ENCODE results near the gene ZNF333. TPM values are rescaled to one million over a fixed set of nuclear protein-coding genes. Genes with fewer than 3 reads are reported as not detected.
"Not testable (repeated sequence)": the region's sequence is repeated elsewhere in the genome, so short reads cannot be mapped to it uniquely, and the experiment has no call there.

ZNF333 gene
- total and polyA plus RNA-seq, 2 of the 4 experiments (the other 2 are of a cell fraction): 9.8 to 15.1 TPM

GRCh38 chr19:14774373-14774772 lies 84.5 kb downstream of the ZNF333 start:
- POLR2A ChIA-PET (ENCODE audit: unreplicated experiment): no interaction called here
- WGBS, 2 experiments (ENCODE audit: extremely low coverage in 2 of 2, insufficient read length in 1 of 2): no CpG with 5 or more reads among the region's 10 CpGs
- Histone ChIP-seq H2BK15ac (ENCODE audit: low read depth, low read length) (no peak overlapping the region), H2BK20ac (ENCODE audit: low read depth, low read length) (no peak overlapping the region), H3K14ac (replicated peaks; ENCODE audit: low read depth, low read length) (no peak overlapping the region), H3K9me3 (ENCODE audit: control insufficient read depth, insufficient read depth, low read length) (peaks cover 5% of the 10 kb centered on the region), H4K20me1 (ENCODE audit: insufficient read depth, low read length) (no peaks in the 10 kb centered on the region), H3K27me3 (ENCODE audit: control insufficient read depth, insufficient read depth, low read length) (no peaks in the 10 kb centered on the region), H2BK5ac (ENCODE audit: low read depth, low read length, poor library complexity, severe bottlenecking) (no peak overlapping the region), H4K91ac (ENCODE audit: insufficient read depth, low read depth, low read length) (no peak overlapping the region), H3K4ac (ENCODE audit: low read depth, low read length) (no peak overlapping the region), H2AFZ (replicated peaks; ENCODE audit: low read length, poor library complexity) (no peak overlapping the region), H3K4me1 (ENCODE audit: control insufficient read depth, insufficient read depth, low read length) (no peaks in the 10 kb centered on the region), H4K8ac (ENCODE audit: low read depth in 2 of 2, low read length in 2 of 2) (no peak overlapping the region), H3K4me3 (ENCODE audit: insufficient read depth, low read depth, low read length) (no peak overlapping the region), H3K36me3 (ENCODE audit: control insufficient read depth, insufficient read depth, low read length) (no peaks in the 10 kb centered on the region), H2AK9ac (replicated peaks; ENCODE audit: low read depth, low read length, poor library complexity) (no peak overlapping the region), H3K56ac (ENCODE audit: extremely low read depth, insufficient read depth, low read length) (no peak overlapping the region), H3K18ac (ENCODE audit: low read depth, low read length) (no peak overlapping the region), H3K27ac (ENCODE audit: insufficient read depth, low read length) (no peak overlapping the region), H3K23ac (ENCODE audit: low read depth, low read length) (no peak overlapping the region), H2AK5ac (ENCODE audit: low read depth, low read length) (no peak overlapping the region), H3K9me1 (ENCODE audit: insufficient read depth, low read length) (no peaks in the 10 kb centered on the region), H3K79me1 (ENCODE audit: low read depth in 1 of 2, low read length in 2 of 2) (no peaks in the 10 kb centered on the region), H4K5ac (ENCODE audit: low read depth, low read length) (no peak overlapping the region), H2BK120ac (ENCODE audit: low read depth, low read length) (no peak overlapping the region), H3K9ac (ENCODE audit: low read depth, low read length) (no peak overlapping the region), H3K4me2 (ENCODE audit: low read depth, low read length) (no peak overlapping the region)
- dilution Hi-C loops (cut with HindIII; ENCODE audit: low sequenced_read_pairs, unreplicated experiment) (no loop called here), in situ Hi-C loops (cut with MboI; ENCODE audit: low sequenced_read_pairs) (no loop called here), intact Hi-C loops (cut with micrococcal nuclease) (no loop called here)
- BruUV-seq (replicated peaks): no TSS peak
- TF ChIP-seq RAD21 (IDR thresholded peaks at IDR 0.05; ENCODE audit: low read length): no peak
- TF ChIP-seq MAZ (IDR thresholded peaks at IDR 0.05; ENCODE audit: borderline replicate concordance, low read depth, low read length): no peak
- no peak for TF ChIP-seq BHLHE40 (IDR thresholded peaks at IDR 0.05; ENCODE audit: low read depth, low read length)
- no peak for TF ChIP-seq ELK1 (IDR thresholded peaks at IDR 0.05; ENCODE audit: borderline replicate concordance, low read depth, low read length)
- no peak for TF ChIP-seq SMC3 (IDR thresholded peaks at IDR 0.05; ENCODE audit: low read depth, low read length)
- TF ChIP-seq USF2 (IDR thresholded peaks at IDR 0.05; ENCODE audit: low read depth, low read length): no peak
- DNase-seq: no peak
- ATAC-seq (ENCODE audit: low read depth): no peak
- CTCF ChIA-PET: no interaction called here

- H4K8ac ChIP-seq (ENCODE audit: low read depth in 2 of 2, low read length in 2 of 2); DNase-seq; BruUV-seq (replicated peaks); H4K20me1 ChIP-seq (ENCODE audit: insufficient read depth, low read length); ATAC-seq (ENCODE audit: low read depth); H4K91ac ChIP-seq (ENCODE audit: insufficient read depth, low read depth, low read length); H3K27ac ChIP-seq (ENCODE audit: insufficient read depth, low read length); H3K9me3 ChIP-seq (ENCODE audit: control insufficient read depth, insufficient read depth, low read length); H2AK5ac ChIP-seq (ENCODE audit: low read depth, low read length); H3K9ac ChIP-seq (ENCODE audit: low read depth, low read length); H3K56ac ChIP-seq (ENCODE audit: extremely low read depth, insufficient read depth, low read length); H3K36me3 ChIP-seq (ENCODE audit: control insufficient read depth, insufficient read depth, low read length); intact Hi-C loops (cut with micrococcal nuclease); POLR2A ChIA-PET (ENCODE audit: unreplicated experiment); H3K23ac ChIP-seq (ENCODE audit: low read depth, low read length); H3K4me3 ChIP-seq (ENCODE audit: insufficient read depth, low read depth, low read length); H2BK20ac ChIP-seq (ENCODE audit: low read depth, low read length); H2AK9ac ChIP-seq (replicated peaks; ENCODE audit: low read depth, low read length, poor library complexity); H3K79me1 ChIP-seq (ENCODE audit: low read depth in 1 of 2, low read length in 2 of 2); H2BK15ac ChIP-seq (ENCODE audit: low read depth, low read length); in situ Hi-C loops (cut with MboI; ENCODE audit: low sequenced_read_pairs); H4K5ac ChIP-seq (ENCODE audit: low read depth, low read length); CTCF ChIA-PET; H3K4me1 ChIP-seq (ENCODE audit: control insufficient read depth, insufficient read depth, low read length); H3K4ac ChIP-seq (ENCODE audit: low read depth, low read length); H2BK5ac ChIP-seq (ENCODE audit: low read depth, low read length, poor library complexity, severe bottlenecking); H2BK120ac ChIP-seq (ENCODE audit: low read depth, low read length); H3K27me3 ChIP-seq (ENCODE audit: control insufficient read depth, insufficient read depth, low read length); H2AFZ ChIP-seq (replicated peaks; ENCODE audit: low read length, poor library complexity); H3K14ac ChIP-seq (replicated peaks; ENCODE audit: low read depth, low read length); H3K9me1 ChIP-seq (ENCODE audit: insufficient read depth, low read length); dilution Hi-C loops (cut with HindIII; ENCODE audit: low sequenced_read_pairs, unreplicated experiment); H3K4me2 ChIP-seq (ENCODE audit: low read depth, low read length); H3K18ac ChIP-seq (ENCODE audit: low read depth, low read length): not testable (repeated sequence)
- WGBS, 2 experiments (ENCODE audit: extremely low coverage in 2 of 2, insufficient read length in 1 of 2): no CpG with 5 or more reads among the region's 8 CpGs
These were observed 85.5 kb downstream of the ZNF333 start for GRCh38 chr19:14775326-14775725.

All from IMR-90 (cell line).